Upper lobe of left lung (tissue), 4 donors: ENCODE measurements around the gene SELENOI.

Experiments
- POLR2A ChIP-seq, 4 donors: fragments of 450-650 bp; IDR thresholded peaks; one replicate each; pipeline ENCODE4 v1.5.1; 2016 to 2017; ENCODE audit warnings: antibody characterized with exemption in 4 of 4, mild to moderate bottlenecking in 2 of 4
- TF ChIP-seq, protein P1 (sequence below), 6 experiments: fragments of 450-650 bp in 4 of 6; fragments of 200-600 bp in 2 of 6; sonication (generic) in 2 of 6; IDR thresholded peaks; one replicate each; pipeline ENCODE4 v1.5.1; 2016 to 2019; ENCODE audit warnings: antibody characterized with exemption in 6 of 6

DNA sequence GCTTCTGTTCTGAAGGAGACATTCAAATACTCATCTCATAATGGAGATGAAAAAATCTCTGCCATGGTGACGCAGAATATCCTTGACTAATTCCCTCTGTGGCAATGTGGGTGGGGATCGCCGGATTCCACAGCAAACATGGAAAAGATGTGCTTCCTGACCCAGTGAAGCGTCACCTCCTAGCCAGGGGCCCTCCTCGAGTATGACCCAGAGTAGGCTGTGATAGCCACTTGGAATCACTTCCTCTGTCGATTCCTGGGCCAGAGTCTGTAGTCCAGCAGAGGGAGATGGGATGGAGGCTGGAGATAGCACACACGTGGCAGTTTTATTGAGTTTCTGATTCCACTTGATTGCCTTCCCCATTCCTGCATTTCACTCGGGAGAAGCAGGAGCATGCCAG, 92.6 kb downstream of the SELENOI start:
- TF ChIP-seq, protein P1, sequence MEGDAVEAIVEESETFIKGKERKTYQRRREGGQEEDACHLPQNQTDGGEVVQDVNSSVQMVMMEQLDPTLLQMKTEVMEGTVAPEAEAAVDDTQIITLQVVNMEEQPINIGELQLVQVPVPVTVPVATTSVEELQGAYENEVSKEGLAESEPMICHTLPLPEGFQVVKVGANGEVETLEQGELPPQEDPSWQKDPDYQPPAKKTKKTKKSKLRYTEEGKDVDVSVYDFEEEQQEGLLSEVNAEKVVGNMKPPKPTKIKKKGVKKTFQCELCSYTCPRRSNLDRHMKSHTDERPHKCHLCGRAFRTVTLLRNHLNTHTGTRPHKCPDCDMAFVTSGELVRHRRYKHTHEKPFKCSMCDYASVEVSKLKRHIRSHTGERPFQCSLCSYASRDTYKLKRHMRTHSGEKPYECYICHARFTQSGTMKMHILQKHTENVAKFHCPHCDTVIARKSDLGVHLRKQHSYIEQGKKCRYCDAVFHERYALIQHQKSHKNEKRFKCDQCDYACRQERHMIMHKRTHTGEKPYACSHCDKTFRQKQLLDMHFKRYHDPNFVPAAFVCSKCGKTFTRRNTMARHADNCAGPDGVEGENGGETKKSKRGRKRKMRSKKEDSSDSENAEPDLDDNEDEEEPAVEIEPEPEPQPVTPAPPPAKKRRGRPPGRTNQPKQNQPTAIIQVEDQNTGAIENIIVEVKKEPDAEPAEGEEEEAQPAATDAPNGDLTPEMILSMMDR (IDR thresholded peaks at IDR 0.05), result no peak
- TF ChIP-seq POLR2A (IDR thresholded peaks at IDR 0.05), result no peak
